ENCODE data around the gene RXFP2.

- TF ChIP-seq POLR2AphosphoS5 (IDR thresholded peaks at IDR 0.05; ENCODE audit: borderline replicate concordance, low read depth, low read length) = no peak
- TF ChIP-seq EZH2 (IDR thresholded peaks at IDR 0.05) = no peak
These were observed 61.8 kb downstream of the RXFP2 start for GRCh38 chr13:31801088-31801487.
